HepG2 (cell line): Measurements from ENCODE around the gene MYO1B.

ENCODE experiments used
- ATF2 ChIP-seq: sonication (generic); formaldehyde crosslinking; IDR thresholded peaks from 2 replicates; pipeline ENCODE4 v1.4.0; 2020; ENCODE audit warnings: missing genetic modification reagents
- EED ChIP-seq: sonication (generic); formaldehyde crosslinking; IDR thresholded peaks from 2 replicates; pipeline ENCODE4 v1.5.0; 2020; ENCODE audit warnings: mild to moderate bottlenecking, missing genetic modification reagents
- REXO4 ChIP-seq: sonication (generic); formaldehyde crosslinking; IDR thresholded peaks from 2 replicates; pipeline ENCODE4 v1.8.0; 2022; ENCODE audit warnings: missing genetic modification reagents, mild to moderate bottlenecking, borderline replicate concordance
- SIN3B ChIP-seq: fragments of 150-350 bp; IDR thresholded peaks from 2 replicates; pipeline ENCODE4 v1.6.1; 2014; ENCODE audit warnings: low read length
- TAF1 ChIP-seq: sonication (generic); formaldehyde crosslinking; IDR thresholded peaks from 2 replicates; pipeline ENCODE4 v1.4.0; 2020; ENCODE audit warnings: missing genetic modification reagents
- YY1 ChIP-seq: IDR thresholded peaks from 2 replicates; pipeline ENCODE4 v1.6.1; 2011; ENCODE audit warnings: low read length, low read depth, moderate library complexity, mild to moderate bottlenecking; ENCODE audit not compliant: insufficient read depth, insufficient replicate concordance
- ZFP36L1 ChIP-seq: sonication (generic); formaldehyde crosslinking; IDR thresholded peaks from 2 replicates; pipeline ENCODE4 v1.8.0; 2022; ENCODE audit warnings: mild to moderate bottlenecking, missing genetic modification reagents, moderate library complexity
- ZNF446 ChIP-seq: sonication (generic); formaldehyde crosslinking; IDR thresholded peaks from 2 replicates; pipeline ENCODE4 v1.5.0; 2020; ENCODE audit warnings: mild to moderate bottlenecking, missing genetic modification reagents
- ZNF615 ChIP-seq: sonication (generic); formaldehyde crosslinking; IDR thresholded peaks from 2 replicates; pipeline ENCODE4 v1.5.0; 2020; ENCODE audit warnings: mild to moderate bottlenecking, missing genetic modification reagents, borderline replicate concordance
- ZNF777 ChIP-seq: sonication (generic); formaldehyde crosslinking; IDR thresholded peaks from 2 replicates; pipeline ENCODE4 v1.4.0; 2020; ENCODE audit warnings: missing genetic modification reagents
- TF ChIP-seq, protein P1 (sequence below): sonication (generic); formaldehyde crosslinking; IDR thresholded peaks from 2 replicates; pipeline ENCODE4 v1.8.0; 2022; ENCODE audit warnings: missing genetic modification reagents, mild to moderate bottlenecking, moderate library complexity, borderline replicate concordance
- TF ChIP-seq, protein P2 (sequence below), 2 experiments: sonication (generic) in 1 of 2; formaldehyde crosslinking in 1 of 2; IDR thresholded peaks; 2 replicates each; pipeline versions ENCODE4 v1.6.1 to v1.9.0; 2014 to 2022; ENCODE audit warnings: antibody characterized with exemption in 1 of 2, borderline replicate concordance in 1 of 2, inconsistent platforms in 1 of 2, low read depth in 1 of 2, missing genetic modification reagents in 1 of 2
- TF ChIP-seq, protein P3 (sequence below): sonication (generic); formaldehyde crosslinking; IDR thresholded peaks from 2 replicates; pipeline ENCODE4 v1.4.0; 2020; ENCODE audit warnings: missing genetic modification reagents, borderline replicate concordance

DNA sequence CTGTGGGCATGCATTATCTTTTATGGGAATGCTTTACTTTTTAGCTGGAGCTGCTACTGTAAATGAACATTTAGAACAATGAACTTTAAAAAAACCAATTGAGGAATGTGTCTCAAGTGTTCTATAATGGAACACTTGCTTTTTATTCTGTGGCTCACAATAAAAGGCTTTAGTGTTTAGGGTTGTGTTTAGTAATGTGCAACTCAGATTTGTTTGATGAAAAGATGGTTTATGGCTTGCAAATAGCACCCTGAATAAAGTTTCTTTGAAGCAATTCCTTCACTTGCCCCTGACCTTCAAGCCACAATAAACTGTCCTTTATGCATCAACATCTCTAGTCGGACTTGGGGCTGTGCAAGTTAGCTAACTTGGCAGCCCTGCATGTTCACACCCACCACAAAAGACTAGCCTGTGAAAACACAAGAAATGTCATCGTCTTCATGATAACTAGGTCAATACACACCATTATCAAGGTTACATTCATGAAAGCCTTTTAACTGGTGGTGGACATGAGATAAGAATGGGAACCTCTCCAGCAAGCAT lies 98.7 kb downstream of the MYO1B start:
- TF ChIP-seq ZNF777 (CRISPR knock-in tag) (no peak), ZNF446 (CRISPR knock-in tag) (no peak), TAF1 (CRISPR knock-in tag) (no peak), ATF2 (CRISPR knock-in tag) (no peak), YY1 (no peak), EED (no peak), ZFP36L1 (CRISPR knock-in tag) (no peak), SIN3B (no peak), REXO4 (CRISPR knock-in tag) (no peak), ZNF615 (CRISPR knock-in tag) (no peak)
- TF ChIP-seq, protein P1, sequence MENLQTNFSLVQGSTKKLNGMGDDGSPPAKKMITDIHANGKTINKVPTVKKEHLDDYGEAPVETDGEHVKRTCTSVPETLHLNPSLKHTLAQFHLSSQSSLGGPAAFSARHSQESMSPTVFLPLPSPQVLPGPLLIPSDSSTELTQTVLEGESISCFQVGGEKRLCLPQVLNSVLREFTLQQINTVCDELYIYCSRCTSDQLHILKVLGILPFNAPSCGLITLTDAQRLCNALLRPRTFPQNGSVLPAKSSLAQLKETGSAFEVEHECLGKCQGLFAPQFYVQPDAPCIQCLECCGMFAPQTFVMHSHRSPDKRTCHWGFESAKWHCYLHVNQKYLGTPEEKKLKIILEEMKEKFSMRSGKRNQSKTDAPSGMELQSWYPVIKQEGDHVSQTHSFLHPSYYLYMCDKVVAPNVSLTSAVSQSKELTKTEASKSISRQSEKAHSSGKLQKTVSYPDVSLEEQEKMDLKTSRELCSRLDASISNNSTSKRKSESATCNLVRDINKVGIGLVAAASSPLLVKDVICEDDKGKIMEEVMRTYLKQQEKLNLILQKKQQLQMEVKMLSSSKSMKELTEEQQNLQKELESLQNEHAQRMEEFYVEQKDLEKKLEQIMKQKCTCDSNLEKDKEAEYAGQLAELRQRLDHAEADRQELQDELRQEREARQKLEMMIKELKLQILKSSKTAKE (CRISPR knock-in tag) = no peak
- TF ChIP-seq, protein P2, sequence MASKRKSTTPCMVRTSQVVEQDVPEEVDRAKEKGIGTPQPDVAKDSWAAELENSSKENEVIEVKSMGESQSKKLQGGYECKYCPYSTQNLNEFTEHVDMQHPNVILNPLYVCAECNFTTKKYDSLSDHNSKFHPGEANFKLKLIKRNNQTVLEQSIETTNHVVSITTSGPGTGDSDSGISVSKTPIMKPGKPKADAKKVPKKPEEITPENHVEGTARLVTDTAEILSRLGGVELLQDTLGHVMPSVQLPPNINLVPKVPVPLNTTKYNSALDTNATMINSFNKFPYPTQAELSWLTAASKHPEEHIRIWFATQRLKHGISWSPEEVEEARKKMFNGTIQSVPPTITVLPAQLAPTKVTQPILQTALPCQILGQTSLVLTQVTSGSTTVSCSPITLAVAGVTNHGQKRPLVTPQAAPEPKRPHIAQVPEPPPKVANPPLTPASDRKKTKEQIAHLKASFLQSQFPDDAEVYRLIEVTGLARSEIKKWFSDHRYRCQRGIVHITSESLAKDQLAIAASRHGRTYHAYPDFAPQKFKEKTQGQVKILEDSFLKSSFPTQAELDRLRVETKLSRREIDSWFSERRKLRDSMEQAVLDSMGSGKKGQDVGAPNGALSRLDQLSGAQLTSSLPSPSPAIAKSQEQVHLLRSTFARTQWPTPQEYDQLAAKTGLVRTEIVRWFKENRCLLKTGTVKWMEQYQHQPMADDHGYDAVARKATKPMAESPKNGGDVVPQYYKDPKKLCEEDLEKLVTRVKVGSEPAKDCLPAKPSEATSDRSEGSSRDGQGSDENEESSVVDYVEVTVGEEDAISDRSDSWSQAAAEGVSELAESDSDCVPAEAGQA (IDR thresholded peaks at IDR 0.05; ENCODE audit: low read depth) = no peak
- TF ChIP-seq, protein P2 (CRISPR knock-in tag; IDR thresholded peaks at IDR 0.05; ENCODE audit: borderline replicate concordance) = no peak
- TF ChIP-seq, protein P3, sequence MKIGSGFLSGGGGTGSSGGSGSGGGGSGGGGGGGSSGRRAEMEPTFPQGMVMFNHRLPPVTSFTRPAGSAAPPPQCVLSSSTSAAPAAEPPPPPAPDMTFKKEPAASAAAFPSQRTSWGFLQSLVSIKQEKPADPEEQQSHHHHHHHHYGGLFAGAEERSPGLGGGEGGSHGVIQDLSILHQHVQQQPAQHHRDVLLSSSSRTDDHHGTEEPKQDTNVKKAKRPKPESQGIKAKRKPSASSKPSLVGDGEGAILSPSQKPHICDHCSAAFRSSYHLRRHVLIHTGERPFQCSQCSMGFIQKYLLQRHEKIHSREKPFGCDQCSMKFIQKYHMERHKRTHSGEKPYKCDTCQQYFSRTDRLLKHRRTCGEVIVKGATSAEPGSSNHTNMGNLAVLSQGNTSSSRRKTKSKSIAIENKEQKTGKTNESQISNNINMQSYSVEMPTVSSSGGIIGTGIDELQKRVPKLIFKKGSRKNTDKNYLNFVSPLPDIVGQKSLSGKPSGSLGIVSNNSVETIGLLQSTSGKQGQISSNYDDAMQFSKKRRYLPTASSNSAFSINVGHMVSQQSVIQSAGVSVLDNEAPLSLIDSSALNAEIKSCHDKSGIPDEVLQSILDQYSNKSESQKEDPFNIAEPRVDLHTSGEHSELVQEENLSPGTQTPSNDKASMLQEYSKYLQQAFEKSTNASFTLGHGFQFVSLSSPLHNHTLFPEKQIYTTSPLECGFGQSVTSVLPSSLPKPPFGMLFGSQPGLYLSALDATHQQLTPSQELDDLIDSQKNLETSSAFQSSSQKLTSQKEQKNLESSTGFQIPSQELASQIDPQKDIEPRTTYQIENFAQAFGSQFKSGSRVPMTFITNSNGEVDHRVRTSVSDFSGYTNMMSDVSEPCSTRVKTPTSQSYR = no peak
